HG02973 (cell line): ENCODE measurements around the gene DLG2.

Experiments
- ATAC-seq: cut with Tn5 transposase; IDR thresholded peaks from one replicate; pipeline ENCODE4 v1.9.1; 2021; ENCODE audit warnings: moderate library complexity; ENCODE audit not compliant: unreplicated experiment

The DLG2 gene

DNA sequence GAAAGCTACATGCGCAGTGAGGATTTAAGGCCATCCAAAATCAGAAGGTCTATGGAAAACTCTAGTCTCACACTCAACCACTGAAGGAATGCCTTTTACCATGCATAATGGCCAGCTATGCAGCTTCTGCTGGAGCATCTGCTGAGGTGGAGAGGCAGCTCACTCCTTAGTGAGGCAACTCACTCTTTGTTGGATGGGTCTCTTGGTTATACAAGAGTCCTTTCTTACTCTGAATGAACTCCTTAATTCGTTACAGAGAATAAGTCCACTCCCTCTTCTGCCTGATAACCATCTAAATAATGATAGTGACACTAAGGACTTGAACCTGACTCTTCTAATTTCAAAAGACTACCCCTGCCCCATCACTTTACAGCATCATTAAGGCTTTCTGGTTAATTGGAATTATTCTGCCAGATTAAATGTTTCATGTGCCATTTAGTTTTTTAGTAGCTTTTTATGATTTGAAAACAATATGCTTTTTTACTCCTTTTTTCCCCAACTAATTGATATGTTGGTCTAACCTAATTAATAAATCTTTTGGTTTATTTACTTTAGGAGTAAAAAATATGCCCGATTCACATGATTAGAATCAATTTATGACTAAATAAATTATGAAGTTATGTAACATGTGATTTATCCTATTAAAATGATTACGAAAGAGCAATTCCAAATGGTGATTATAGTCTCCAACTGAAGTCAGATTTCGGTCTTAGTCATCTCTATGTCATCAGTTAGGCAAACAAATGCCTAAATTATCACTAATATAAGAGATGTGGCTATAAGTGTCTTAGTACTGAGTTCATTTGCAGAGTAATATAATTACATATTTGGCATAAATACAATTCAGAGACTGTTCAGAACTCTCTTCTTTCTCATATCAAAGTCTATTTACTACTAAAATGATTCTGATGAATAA is 2054.3 kb downstream of the DLG2 start:
- ATAC-seq, result no peak

DNA sequence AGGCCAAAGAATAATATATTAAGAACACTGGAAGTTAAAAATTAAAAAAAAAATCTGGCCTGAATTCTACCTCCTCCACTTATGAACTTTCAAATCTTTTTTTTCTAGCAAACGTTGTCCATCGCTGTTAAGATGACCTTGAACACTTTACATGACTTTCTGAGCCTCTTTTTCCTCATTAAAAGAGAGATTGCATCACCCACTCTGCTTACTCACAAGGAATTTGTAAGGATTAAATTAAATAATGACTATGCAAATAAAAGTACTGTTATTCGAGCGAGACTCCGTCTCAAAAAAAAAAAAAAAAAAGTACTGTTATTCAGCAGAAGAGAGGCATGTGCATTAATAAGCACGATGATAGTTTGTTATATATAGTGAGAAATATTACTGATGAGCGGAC is 2055.8 kb downstream of the DLG2 start:
- ATAC-seq, result no peak

DNA sequence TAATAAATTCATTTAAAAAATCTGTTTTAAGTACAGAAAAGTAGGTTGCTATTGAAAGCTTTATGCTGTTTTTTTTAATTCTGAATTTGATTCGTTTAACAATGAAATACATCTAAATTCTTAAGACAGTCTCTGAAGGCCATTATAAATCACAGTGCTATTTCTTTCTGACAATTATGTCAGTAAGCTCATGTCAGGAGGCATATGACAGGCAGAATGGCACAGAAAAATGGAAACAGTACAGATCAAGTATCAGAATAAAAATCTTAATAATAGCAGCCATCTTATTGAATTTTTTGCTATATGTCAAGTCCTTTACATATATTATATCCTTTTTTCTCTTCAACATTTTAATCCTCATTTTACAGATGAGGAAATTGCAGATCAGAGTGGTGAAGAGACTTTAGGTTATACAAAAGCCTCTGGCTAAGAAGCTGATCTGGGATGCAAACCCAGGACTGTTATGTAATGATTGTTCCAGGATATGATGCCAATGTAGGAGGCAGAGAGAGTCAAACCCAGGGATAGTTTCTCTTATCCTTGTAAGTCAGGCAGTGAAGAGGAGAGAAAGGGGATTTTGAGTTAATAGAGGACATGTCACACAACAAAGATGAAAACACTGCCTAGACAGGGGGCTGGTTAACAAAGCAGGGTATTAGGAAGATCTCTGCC is 2057.9 kb downstream of the DLG2 start:
- no peak for ATAC-seq

DNA sequence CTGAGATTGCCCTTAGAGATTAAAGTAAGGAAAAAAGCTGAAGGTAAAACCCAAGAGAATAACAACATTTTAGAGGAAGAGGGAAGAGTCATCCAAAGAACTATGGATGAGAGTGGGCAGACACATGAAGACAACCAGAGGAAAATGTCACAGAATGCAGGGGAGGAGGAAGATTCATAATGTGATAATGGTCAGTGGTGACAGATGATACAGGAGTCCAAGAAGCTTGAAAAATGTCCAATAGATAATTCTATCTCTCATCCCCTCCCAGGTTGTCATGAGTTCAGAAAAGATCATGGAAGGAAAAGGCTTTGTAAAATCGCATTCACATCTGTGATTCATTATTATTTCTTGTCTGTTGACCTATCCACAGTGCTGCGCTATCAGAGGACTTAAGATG is 2058.6 kb downstream of the DLG2 start:
- ATAC-seq, result no peak

GRCh38 chr11:83566950-83567349 is 2060.2 kb downstream of the DLG2 start:
- ATAC-seq, result no peak

DNA sequence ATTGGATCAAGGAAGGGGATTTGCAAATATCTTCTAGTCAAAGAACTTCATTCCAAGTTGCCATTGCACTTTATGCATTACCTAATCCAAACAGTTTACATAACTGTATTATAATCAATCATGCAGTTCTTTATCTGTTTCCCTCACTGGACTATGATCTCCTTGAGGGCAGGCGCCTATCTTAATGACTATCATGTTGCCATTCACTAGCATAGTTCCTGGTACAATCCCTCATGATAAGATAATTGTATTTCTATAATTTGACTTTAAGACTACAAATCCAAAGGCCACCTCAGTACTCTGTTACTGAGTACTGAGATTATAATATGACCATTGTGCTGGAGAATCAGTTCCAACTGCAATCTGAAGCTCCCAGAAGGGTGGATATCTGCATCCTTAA is 2062.3 kb downstream of the DLG2 start:
- no peak for ATAC-seq

DNA sequence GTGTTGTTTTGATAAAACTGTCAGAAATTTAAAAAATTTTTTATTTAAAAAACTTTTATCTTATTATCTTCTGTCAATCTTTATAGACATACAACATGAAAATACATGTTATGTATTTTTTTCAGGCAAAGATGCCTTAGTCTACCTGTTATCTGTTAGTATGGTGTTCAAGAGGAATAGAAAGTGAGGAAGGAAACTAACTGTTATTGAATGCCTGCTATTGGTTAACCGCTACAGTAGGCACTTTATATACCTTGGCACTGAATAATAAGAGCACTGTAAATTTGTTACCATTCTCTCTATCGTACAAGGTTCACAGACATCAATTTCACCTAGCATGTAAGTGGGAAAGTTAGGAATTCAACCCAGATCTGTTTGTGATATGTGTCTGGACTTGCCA is 2068.9 kb downstream of the DLG2 start:
- no peak for ATAC-seq

- ATAC-seq, result no peak
Measured at GRCh38 chr11:83557653-83558052, 2069.5 kb downstream of the DLG2 start.

GRCh38 chr11:83554876-83555275 is 2072.3 kb downstream of the DLG2 start:
- no peak for ATAC-seq

GRCh38 chr11:83549984-83550667 is 2077.0 kb downstream of the DLG2 start:
- no peak for ATAC-seq

GRCh38 chr11:83546368-83546767 is 2080.8 kb downstream of the DLG2 start:
- ATAC-seq, result no peak

DNA sequence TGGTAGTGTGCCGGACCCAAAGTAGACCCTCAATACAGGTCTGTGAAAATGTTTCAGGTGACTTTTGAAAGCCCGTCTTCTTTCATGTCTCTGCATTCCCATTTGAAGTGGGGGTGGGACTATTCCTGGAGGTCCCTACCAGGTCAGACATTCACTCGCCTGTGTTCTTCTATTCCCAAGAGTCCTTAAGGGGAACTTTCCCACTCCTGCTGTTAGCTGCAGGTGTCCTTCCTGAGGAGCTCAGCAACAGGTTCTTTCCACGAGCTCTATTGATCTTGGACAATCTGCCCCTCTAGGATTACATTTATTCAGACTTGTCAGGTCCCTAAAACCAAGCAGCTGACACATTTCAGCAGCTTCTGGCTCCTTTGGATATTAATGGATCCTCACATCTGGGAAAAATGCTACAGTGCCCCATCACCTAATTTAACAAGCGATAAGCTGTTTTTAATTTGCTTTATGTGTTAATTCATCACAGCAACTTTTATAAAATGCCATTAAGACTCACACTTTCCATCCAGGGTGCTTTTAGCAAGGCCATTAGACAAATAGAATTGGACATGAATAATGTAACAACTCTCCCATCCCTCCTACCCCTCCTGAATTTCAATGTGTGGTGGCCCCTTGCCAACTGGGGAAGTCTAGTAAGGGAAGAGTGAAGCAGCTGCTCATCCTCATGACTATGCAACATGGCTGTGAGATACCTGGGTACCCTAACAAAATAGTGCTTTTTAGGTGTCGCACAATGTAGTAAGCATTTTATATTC is 2081.5 kb downstream of the DLG2 start:
- ATAC-seq, result no peak

- no peak for ATAC-seq
Measured at GRCh38 chr11:83544846-83545245, 2082.3 kb downstream of the DLG2 start.

DNA sequence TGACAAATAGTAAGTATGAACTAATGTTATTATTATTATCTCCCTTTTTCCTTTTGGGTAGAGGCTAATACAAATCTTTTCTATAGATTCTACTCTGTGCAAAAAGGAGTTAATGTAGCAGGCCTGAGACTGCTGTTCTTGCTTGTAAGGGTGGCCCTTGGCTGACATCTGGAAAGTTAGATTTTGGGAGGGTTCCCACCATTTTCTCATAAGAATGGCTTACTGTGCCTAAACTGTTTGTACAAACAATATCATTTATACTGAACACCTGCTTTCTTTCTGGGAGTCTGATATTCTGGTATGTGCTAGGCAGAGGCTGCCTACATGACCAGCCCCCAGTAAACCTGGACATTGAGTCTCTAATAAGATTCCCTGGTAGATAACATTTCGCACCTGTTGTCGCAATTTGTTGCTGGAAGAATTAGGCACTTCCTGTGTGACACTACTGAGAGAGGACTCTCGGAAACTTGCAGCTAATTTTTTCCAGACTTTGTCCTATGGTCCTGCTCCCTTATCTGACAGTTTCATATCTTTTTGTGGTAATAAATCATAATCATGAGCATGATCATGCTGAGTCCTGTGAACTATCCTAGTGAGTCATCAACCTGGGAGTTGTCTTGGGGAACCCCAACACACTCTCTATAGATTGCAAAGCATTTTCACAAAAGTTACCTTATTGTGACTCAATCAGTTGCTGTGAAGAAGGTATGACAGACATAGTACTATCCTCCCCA is 2083.3 kb downstream of the DLG2 start:
- ATAC-seq, result no peak

DNA sequence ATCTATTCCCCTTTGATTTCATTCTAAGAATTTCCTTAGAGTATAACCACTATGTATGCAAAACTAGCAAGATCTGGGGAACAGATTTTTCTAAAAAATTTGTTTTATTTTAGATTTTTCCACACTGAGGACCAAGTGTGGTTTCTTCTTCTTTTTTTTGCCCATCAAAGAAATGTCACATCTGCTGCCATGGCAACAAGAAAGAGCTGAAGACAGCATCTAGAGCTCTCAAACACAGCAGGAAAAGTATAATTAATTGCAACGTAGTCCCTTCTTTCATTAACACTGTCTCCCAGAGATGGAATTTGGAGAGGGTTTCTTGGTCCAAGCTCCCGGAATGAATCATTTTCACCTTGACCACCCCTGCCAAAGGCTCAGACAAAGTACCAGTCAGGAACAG is 2084.3 kb downstream of the DLG2 start:
- ATAC-seq, result no peak

DNA sequence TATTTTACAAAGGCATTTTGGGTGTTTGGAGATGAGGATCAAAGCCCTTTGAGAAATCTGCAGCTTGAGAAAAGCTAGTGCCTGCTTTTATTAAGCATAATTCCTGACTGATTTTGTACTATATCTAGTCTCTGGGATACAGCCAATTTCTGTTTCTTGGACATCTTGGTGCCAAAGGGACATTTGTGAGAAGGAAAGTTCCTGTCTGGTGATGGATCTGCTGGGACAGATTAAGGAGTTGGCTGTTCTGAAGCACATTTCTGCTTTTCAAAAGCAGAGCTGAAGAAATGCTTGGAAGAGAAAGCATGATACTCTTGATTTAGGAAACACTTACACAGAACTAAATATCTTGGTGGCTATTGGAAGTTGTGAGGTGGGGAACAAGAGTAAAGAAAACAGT is 2086.4 kb downstream of the DLG2 start:
- no peak for ATAC-seq

DNA sequence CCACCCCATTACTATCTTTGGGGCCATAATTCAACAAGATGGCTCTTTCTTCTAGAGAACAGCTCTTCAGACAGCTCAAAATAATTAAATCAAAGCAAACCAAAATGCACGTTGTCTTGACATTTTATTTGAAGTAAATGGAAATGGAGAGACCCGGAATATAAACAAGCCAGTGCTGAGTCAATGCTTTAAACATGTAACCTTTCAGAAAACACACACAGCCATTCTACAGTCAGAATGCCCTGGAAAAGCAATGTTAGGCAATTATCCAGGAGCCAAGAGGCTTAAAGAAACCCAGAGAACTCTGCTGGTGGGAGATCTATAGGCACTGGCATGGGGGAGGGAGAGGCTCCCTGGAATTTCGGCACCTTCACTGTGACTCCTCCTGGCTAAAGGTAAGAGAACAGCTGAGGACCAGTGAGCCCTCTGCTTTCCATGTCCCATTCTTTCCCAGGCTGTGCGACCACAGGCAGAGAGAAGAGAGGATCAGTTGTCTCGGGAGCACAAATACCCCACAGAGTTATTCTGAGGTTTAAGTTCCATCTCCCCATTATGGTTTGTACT is 2086.9 kb downstream of the DLG2 start:
- no peak for ATAC-seq

GRCh38 chr11:83538286-83538685 is 2088.9 kb downstream of the DLG2 start:
- ATAC-seq, result no peak

- ATAC-seq, result no peak
Measured at GRCh38 chr11:83537131-83537610, 2090.0 kb downstream of the DLG2 start.

DNA sequence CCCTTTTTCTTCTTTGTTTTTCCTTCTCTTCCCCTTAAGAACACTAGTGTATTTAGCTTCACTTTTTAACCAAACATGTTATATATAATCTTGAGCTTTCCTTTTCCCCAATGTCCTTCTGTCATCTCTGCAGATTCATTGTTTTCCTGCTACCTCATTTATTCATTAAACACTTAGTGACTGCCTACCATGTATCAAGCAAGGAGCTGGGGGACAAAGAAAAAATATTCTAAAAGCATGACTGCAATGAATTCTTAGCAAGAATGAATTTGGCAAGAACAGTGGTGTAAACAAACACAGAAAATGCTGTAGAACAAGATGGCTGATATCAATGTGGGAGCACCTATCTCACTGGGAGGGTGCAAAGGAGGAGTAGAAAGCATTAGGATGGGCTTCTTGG is 2094.0 kb downstream of the DLG2 start:
- ATAC-seq, result no peak
